SK-N-SH (cell line): ENCODE results near the gene EPHB4. TPM values are rescaled to one million over a fixed set of nuclear protein-coding genes. Genes with fewer than 3 reads are reported as not detected.

Source experiments
- CTCF ChIA-PET: fragments of 300-600, 350-600 bp; formaldehyde crosslinking; extraction: SDS; loops from one replicate; lab custom pipeline; 2021; lab: Yijun Ruan, JAX
- POLR2A ChIA-PET: fragments of 350-600 bp; sonication (Branson Sonifier 250); formaldehyde crosslinking; extraction: SDS; loops from one replicate; lab custom pipeline; 2020; ENCODE audit warnings: antibody characterized with exemption, inconsistent platforms; lab: Yijun Ruan, JAX
- DNase-seq: peaks from one replicate; pipeline ENCODE4 v3.0.0; 2012
- H2AFZ ChIP-seq: fragments of 200-600 bp; sonication (generic); 2 replicates; pipeline ENCODE4 v1.8.1; 2016; ENCODE audit warnings: antibody characterized with exemption, mild to moderate bottlenecking, low read depth
- H3F3A ChIP-seq: fragments of 200-600 bp; sonication (generic); replicated peaks from 2 replicates; pipeline ENCODE3; 2016; ENCODE audit warnings: antibody characterized with exemption, mild to moderate bottlenecking; ENCODE audit not compliant: insufficient read depth
- H3K27ac ChIP-seq, 2 experiments: fragments of 200-500 bp in 1 of 2; fragments of 200-600 bp in 1 of 2; sonication (Bioruptor generic) in 1 of 2; sonication (generic), shearing (Covaris generic) in 1 of 2; 2 replicates each; pipeline versions ENCODE4 v1.5.1 to v1.6.1; 2014 to 2016; ENCODE audit warnings: low read depth in 2 of 2, inconsistent platforms in 1 of 2, low read length in 1 of 2, mild to moderate bottlenecking in 1 of 2, mixed read lengths in 1 of 2
- H3K27me3 ChIP-seq: fragments of 200-600 bp; sonication (generic), shearing (Covaris generic); 2 replicates; pipeline ENCODE4 v1.6.1; 2016; ENCODE audit warnings: mixed run types; ENCODE audit not compliant: insufficient read depth
- H3K36me3 ChIP-seq, 2 experiments: fragments of 200-500 bp in 1 of 2; fragments of 200-600 bp in 1 of 2; sonication (Bioruptor generic) in 1 of 2; sonication (generic) in 1 of 2; replicated peaks in 1 of 2; 2 replicates each; pipeline versions ENCODE3 to v1.5.1; 2014 to 2016; ENCODE audit warnings: low read length in 1 of 2, mild to moderate bottlenecking in 1 of 2; ENCODE audit not compliant: insufficient read depth in 2 of 2, control insufficient read depth in 1 of 2
- H3K4me1 ChIP-seq, 2 experiments: fragments of 200-500 bp in 1 of 2; fragments of 200-600 bp in 1 of 2; sonication (Bioruptor generic) in 1 of 2; sonication (generic), shearing (Covaris generic) in 1 of 2; 2 replicates each; pipeline versions ENCODE4 v1.5.1 to v1.6.1; 2014 to 2016; ENCODE audit warnings: low read depth in 1 of 2, low read length in 1 of 2, mixed run types in 1 of 2; ENCODE audit not compliant: insufficient read depth in 2 of 2, control insufficient read depth in 1 of 2
- H3K4me2 ChIP-seq: fragments of 200-600 bp; sonication (generic), shearing (Covaris generic); 2 replicates; pipeline ENCODE4 v1.6.1; 2017; ENCODE audit warnings: mixed run types
- H3K4me3 ChIP-seq, 2 experiments: fragments of 200-500 bp in 1 of 2; fragments of 200-600 bp in 1 of 2; sonication (Bioruptor generic) in 1 of 2; sonication (generic), shearing (Covaris generic) in 1 of 2; 2 replicates each; pipeline versions ENCODE4 v1.5.1 to v1.8.1; 2014 to 2016; ENCODE audit warnings: low read depth in 2 of 2, inconsistent platforms in 1 of 2, low read length in 1 of 2, mild to moderate bottlenecking in 1 of 2, mixed read lengths in 1 of 2, moderate library complexity in 1 of 2
- H3K79me2 ChIP-seq: fragments of 200-600 bp; sonication (generic); 2 replicates; pipeline ENCODE4 v1.8.1; 2017; ENCODE audit warnings: mild to moderate bottlenecking; ENCODE audit not compliant: insufficient read depth
- H3K9ac ChIP-seq: fragments of 200-600 bp; sonication (generic); 2 replicates; pipeline ENCODE4 v1.6.1; 2017; ENCODE audit warnings: mixed run types
- H3K9me2 ChIP-seq: fragments of 200-600 bp; sonication (generic); 2 replicates; pipeline ENCODE4 v1.6.1; 2017; ENCODE audit warnings: mixed run types
- H3K9me3 ChIP-seq: fragments of 200-600 bp; sonication (generic); 2 replicates; pipeline ENCODE4 v1.6.1; 2017; ENCODE audit warnings: mixed run types, mild to moderate bottlenecking, moderate library complexity
- H4K20me1 ChIP-seq: fragments of 200-600 bp; sonication (generic); 2 replicates; pipeline ENCODE4 v1.6.1; 2017; ENCODE audit warnings: mild to moderate bottlenecking, mixed run types; ENCODE audit not compliant: insufficient read depth
- CHD2 ChIP-seq: fragments of 150-350 bp; IDR thresholded peaks from 2 replicates; pipeline ENCODE4 v1.6.1; 2018; ENCODE audit warnings: low read length; ENCODE audit not compliant: partially characterized antibody
- EZH2phosphoT487 ChIP-seq: fragments of 200-600 bp; sonication (generic); IDR thresholded peaks from 2 replicates; pipeline ENCODE4 v1.6.1; 2017; ENCODE audit warnings: low read depth, mixed run types, mild to moderate bottlenecking, antibody characterized with exemption, moderate library complexity, borderline replicate concordance
- POLR2AphosphoS5 ChIP-seq: IDR thresholded peaks from 2 replicates; pipeline ENCODE4 v1.6.1; 2012; ENCODE audit warnings: low read depth, low read length
- SIN3A ChIP-seq: IDR thresholded peaks from 2 replicates; pipeline ENCODE4 v1.6.1; 2012; ENCODE audit warnings: low read depth, mild to moderate bottlenecking, low read length, moderate library complexity, borderline replicate concordance
- WGBS: methylation state at CpG from one replicate; pipeline ENCODE4 v1.1.6; 2017; ENCODE audit warnings: low lambda C conversion rate; 5-methylcytosine and 5-hydroxymethylcytosine counted together
- polyA plus RNA-seq, 3 experiments: library from polyadenylated mRNA; depleted of rRNA; stranded (reverse); fragments of >200 nt; gene quantifications; 2 replicates each; pipeline ENCODE4 v1.2.3, GENCODE V29; 2012
- TF ChIP-seq, protein P1 (sequence below): IDR thresholded peaks from 2 replicates; pipeline ENCODE4 v1.4.0; 2012; ENCODE audit warnings: low read depth, borderline replicate concordance
- TF ChIP-seq, protein P2 (sequence below): IDR thresholded peaks from 2 replicates; pipeline ENCODE4; 2012
- TF ChIP-seq, protein P3 (sequence below): fragments of 200-600 bp; sonication (generic); IDR thresholded peaks from 2 replicates; pipeline ENCODE4 v1.6.1; 2017; ENCODE audit warnings: antibody characterized with exemption, mild to moderate bottlenecking, moderate library complexity
- TF ChIP-seq, protein P4 (sequence below): IDR thresholded peaks from 2 replicates; pipeline ENCODE4 v1.4.0; 2012; ENCODE audit warnings: low read depth, borderline replicate concordance
- TF ChIP-seq, protein P5 (sequence below): IDR thresholded peaks from 2 replicates; pipeline ENCODE4 v1.6.1; 2012; ENCODE audit warnings: mild to moderate bottlenecking, low read depth, low read length, moderate library complexity

Gene EPHB4
- polyA plus RNA-seq, 1 of the 3 experiments (the other 2 are of a cell fraction), result 64.4 TPM

DNA sequence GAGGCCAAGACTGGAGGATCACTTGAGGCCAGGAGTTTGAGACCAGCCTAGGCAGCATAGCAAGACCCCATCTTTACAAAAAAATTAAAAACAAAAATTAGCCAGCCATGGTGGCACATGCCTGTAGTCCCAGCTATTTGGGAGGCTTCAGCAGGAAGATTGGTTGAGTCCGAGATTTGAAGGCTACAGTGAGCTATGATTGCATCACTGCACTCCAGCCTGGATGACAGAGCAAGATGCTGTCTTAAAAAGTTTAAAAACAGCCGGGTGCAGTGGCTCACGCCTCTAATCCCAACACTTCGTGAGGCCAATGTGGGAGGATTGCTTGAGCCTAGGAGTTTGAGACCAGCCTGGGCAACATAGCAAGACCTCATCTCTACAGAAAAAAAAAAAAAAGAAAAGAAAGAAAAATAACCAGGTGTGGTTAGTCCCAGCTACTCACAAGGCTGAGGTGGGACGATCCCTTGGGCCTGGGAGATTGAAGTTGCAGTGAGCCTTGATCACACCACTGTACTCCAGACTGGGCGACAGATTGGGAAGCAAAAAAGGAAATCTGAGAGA lies 49.2 kb downstream of the EPHB4 start:
- Histone ChIP-seq H4K20me1 (no peaks in the 10 kb centered on the region), H3K4me3 (no peak overlapping the region), H3F3A (no peaks in the 10 kb centered on the region), H3K27me3 (peaks cover 50% of the 10 kb centered on the region), H2AFZ (no peak overlapping the region), H3K9me2 (no peaks in the 10 kb centered on the region), H3K9ac (no peak overlapping the region), H3K4me2 (no peak overlapping the region), H3K36me3 (no peaks in the 10 kb centered on the region), H3K4me1 (no peaks in the 10 kb centered on the region), H3K9me3 (no peaks in the 10 kb centered on the region), H3K79me2 (no peaks in the 10 kb centered on the region), H3K27ac (no peak overlapping the region)
- DNase-seq, result no peak
- 71% methylated on average over 6 of the region's 6 CpGs for WGBS
- POLR2A ChIA-PET, result no interaction called here
- CTCF ChIA-PET, result interaction anchor here (0.6 to 2.0 kb wide), 11 partner anchors 12 to 1564 kb away, joined by 3 to 7 read pairs (median 3); no protein-coding TSS in a partner anchor
- TF ChIP-seq CHD2, result no peak
- TF ChIP-seq, protein P1, sequence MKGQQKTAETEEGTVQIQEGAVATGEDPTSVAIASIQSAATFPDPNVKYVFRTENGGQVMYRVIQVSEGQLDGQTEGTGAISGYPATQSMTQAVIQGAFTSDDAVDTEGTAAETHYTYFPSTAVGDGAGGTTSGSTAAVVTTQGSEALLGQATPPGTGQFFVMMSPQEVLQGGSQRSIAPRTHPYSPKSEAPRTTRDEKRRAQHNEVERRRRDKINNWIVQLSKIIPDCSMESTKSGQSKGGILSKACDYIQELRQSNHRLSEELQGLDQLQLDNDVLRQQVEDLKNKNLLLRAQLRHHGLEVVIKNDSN, result no peak
- TF ChIP-seq, protein P2, sequence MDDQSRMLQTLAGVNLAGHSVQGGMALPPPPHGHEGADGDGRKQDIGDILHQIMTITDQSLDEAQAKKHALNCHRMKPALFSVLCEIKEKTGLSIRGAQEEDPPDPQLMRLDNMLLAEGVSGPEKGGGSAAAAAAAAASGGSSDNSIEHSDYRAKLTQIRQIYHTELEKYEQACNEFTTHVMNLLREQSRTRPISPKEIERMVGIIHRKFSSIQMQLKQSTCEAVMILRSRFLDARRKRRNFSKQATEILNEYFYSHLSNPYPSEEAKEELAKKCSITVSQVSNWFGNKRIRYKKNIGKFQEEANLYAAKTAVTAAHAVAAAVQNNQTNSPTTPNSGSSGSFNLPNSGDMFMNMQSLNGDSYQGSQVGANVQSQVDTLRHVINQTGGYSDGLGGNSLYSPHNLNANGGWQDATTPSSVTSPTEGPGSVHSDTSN, result no peak
- TF ChIP-seq, protein P3, sequence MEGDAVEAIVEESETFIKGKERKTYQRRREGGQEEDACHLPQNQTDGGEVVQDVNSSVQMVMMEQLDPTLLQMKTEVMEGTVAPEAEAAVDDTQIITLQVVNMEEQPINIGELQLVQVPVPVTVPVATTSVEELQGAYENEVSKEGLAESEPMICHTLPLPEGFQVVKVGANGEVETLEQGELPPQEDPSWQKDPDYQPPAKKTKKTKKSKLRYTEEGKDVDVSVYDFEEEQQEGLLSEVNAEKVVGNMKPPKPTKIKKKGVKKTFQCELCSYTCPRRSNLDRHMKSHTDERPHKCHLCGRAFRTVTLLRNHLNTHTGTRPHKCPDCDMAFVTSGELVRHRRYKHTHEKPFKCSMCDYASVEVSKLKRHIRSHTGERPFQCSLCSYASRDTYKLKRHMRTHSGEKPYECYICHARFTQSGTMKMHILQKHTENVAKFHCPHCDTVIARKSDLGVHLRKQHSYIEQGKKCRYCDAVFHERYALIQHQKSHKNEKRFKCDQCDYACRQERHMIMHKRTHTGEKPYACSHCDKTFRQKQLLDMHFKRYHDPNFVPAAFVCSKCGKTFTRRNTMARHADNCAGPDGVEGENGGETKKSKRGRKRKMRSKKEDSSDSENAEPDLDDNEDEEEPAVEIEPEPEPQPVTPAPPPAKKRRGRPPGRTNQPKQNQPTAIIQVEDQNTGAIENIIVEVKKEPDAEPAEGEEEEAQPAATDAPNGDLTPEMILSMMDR, result no peak
- TF ChIP-seq, protein P4, sequence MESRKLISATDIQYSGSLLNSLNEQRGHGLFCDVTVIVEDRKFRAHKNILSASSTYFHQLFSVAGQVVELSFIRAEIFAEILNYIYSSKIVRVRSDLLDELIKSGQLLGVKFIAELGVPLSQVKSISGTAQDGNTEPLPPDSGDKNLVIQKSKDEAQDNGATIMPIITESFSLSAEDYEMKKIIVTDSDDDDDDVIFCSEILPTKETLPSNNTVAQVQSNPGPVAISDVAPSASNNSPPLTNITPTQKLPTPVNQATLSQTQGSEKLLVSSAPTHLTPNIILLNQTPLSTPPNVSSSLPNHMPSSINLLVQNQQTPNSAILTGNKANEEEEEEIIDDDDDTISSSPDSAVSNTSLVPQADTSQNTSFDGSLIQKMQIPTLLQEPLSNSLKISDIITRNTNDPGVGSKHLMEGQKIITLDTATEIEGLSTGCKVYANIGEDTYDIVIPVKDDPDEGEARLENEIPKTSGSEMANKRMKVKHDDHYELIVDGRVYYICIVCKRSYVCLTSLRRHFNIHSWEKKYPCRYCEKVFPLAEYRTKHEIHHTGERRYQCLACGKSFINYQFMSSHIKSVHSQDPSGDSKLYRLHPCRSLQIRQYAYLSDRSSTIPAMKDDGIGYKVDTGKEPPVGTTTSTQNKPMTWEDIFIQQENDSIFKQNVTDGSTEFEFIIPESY, result no peak
- TF ChIP-seq, protein P5, sequence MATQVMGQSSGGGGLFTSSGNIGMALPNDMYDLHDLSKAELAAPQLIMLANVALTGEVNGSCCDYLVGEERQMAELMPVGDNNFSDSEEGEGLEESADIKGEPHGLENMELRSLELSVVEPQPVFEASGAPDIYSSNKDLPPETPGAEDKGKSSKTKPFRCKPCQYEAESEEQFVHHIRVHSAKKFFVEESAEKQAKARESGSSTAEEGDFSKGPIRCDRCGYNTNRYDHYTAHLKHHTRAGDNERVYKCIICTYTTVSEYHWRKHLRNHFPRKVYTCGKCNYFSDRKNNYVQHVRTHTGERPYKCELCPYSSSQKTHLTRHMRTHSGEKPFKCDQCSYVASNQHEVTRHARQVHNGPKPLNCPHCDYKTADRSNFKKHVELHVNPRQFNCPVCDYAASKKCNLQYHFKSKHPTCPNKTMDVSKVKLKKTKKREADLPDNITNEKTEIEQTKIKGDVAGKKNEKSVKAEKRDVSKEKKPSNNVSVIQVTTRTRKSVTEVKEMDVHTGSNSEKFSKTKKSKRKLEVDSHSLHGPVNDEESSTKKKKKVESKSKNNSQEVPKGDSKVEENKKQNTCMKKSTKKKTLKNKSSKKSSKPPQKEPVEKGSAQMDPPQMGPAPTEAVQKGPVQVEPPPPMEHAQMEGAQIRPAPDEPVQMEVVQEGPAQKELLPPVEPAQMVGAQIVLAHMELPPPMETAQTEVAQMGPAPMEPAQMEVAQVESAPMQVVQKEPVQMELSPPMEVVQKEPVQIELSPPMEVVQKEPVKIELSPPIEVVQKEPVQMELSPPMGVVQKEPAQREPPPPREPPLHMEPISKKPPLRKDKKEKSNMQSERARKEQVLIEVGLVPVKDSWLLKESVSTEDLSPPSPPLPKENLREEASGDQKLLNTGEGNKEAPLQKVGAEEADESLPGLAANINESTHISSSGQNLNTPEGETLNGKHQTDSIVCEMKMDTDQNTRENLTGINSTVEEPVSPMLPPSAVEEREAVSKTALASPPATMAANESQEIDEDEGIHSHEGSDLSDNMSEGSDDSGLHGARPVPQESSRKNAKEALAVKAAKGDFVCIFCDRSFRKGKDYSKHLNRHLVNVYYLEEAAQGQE, result no peak
- no peak for TF ChIP-seq EZH2phosphoT487
- TF ChIP-seq POLR2AphosphoS5, result no peak
- TF ChIP-seq SIN3A, result no peak
- TF ChIP-seq, all 33 proteins: peak for 0
